Sigmoid colon (tissue), 7 donors: ENCODE measurements around the gene PTPRD. TPM values are rescaled to one million over a fixed set of nuclear protein-coding genes. Genes with fewer than 3 reads are reported as not detected.

Source experiments
- DNase-seq: peaks from one replicate; pipeline ENCODE4 v3.0.0-alpha.2; 2019
- H3K27ac ChIP-seq, 4 donors: fragments of 200-600 bp; sonication (generic); one replicate each; pipeline ENCODE4 v1.5.1; 2016 to 2019; ENCODE audit warnings: mild to moderate bottlenecking in 1 of 4
- H3K27me3 ChIP-seq, 3 donors: fragments of 200-600 bp; sonication (generic); one replicate each; pipeline ENCODE4 v1.5.1; 2019; ENCODE audit warnings: mild to moderate bottlenecking in 1 of 3
- H3K36me3 ChIP-seq, 4 donors: fragments of 200-600 bp; sonication (generic); one replicate each; pipeline ENCODE4 v1.5.1; 2016 to 2019
- H3K4me1 ChIP-seq, 4 donors: fragments of 200-600 bp; sonication (generic); one replicate each; pipeline ENCODE4 v1.5.1; 2017 to 2019
- H3K4me3 ChIP-seq, 4 donors: fragments of 200-600 bp; sonication (generic); one replicate each; pipeline ENCODE4 v1.5.1; 2017 to 2019; ENCODE audit warnings: mild to moderate bottlenecking in 2 of 4, moderate library complexity in 1 of 4
- H3K9me3 ChIP-seq, 4 donors: fragments of 200-600 bp in 3 of 4; sonication (generic) in 3 of 4; one replicate each; pipeline versions ENCODE4 v1.5.1 to v1.6.1; 2013 to 2019
- EP300 ChIP-seq, 4 donors: sonication (generic); formaldehyde crosslinking; IDR thresholded peaks; one replicate each; pipeline ENCODE4 v1.6.1; 2017; ENCODE audit warnings: antibody characterized with exemption in 4 of 4
- POLR2A ChIP-seq, 2 donors: fragments of 450-650 bp; IDR thresholded peaks; one replicate each; pipeline ENCODE4 v1.6.1; 2016; ENCODE audit warnings: antibody characterized with exemption in 2 of 2, mild to moderate bottlenecking in 2 of 2, moderate library complexity in 2 of 2
- POLR2AphosphoS5 ChIP-seq, 4 donors: sonication (generic); formaldehyde crosslinking; IDR thresholded peaks; one replicate each; pipeline ENCODE4 v1.6.1; 2017; ENCODE audit warnings: antibody characterized with exemption in 4 of 4
- WGBS, 2 donors: extraction: QIAGEN DNeasy Blood & Tissue Kit; methylation state at CpG; one replicate each; pipeline ENCODE4 v1.1.7; 2013; 5-methylcytosine and 5-hydroxymethylcytosine counted together
- intact Hi-C: fragments of 100-400 bp; cut with DNase I; formaldehyde crosslinking; loops from one replicate; pipeline ENCODE4 v1.15.1; 2023
- polyA plus RNA-seq, 3 donors: library from polyadenylated mRNA; stranded (reverse); fragments of 200-250 nt; gene quantifications; one replicate each; pipeline ENCODE4 v1.2.3, GENCODE V29; 2013
- total RNA-seq, 4 donors: library from RNA; depleted of rRNA; stranded (reverse); fragments of >200 nt; gene quantifications; one replicate each; pipeline ENCODE4 v1.1.0, GENCODE V29; 2016
- TF ChIP-seq, protein P1 (sequence below), 4 experiments: fragments of 450-650 bp in 3 of 4; fragments of 200-600 bp in 1 of 4; IDR thresholded peaks; one replicate each; pipeline ENCODE4 v1.5.1; 2016 to 2019; ENCODE audit warnings: antibody characterized with exemption in 4 of 4, mild to moderate bottlenecking in 3 of 4, moderate library complexity in 2 of 4
- donor health status: healthy with polysubstance abuse.
- donor health status: Bipolar disorder and iron deficiency.
- donor health status: healthy.

The PTPRD gene
- total and polyA plus RNA-seq, 7 donors: 1.2 to 18.3 (median 6.3) TPM

DNA sequence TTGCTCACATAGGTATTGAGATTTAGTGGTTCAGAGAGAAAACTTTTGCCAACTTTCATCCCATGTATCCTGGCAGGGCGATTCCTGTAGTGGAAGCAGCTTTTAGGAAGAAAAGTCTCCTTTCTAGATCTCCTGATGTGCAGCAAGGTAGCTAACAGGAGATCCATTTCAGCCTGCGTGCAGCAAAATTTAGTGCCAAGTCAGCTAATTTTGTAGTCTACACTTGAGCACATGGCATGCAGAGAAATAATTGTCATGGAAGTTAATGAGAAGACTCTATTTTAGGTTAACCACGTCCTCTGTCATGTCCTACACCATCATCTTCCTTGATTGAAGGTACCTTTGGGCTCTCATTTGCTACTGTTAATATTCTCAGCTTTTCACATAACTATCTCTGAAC, 165.8 kb downstream of the PTPRD start:
- intact Hi-C loops: no loop called here
- WGBS, 2 donors: 56 to 70% methylated on average over 3 of the region's 3 CpGs
- H3K27ac ChIP-seq: no peak overlapping the region
- H3K27me3 ChIP-seq: no peaks in the 10 kb centered on the region
- no peak for TF ChIP-seq POLR2AphosphoS5 (IDR thresholded peaks at IDR 0.05)
- TF ChIP-seq EP300 (IDR thresholded peaks at IDR 0.05): no peak
- TF ChIP-seq, protein P1, sequence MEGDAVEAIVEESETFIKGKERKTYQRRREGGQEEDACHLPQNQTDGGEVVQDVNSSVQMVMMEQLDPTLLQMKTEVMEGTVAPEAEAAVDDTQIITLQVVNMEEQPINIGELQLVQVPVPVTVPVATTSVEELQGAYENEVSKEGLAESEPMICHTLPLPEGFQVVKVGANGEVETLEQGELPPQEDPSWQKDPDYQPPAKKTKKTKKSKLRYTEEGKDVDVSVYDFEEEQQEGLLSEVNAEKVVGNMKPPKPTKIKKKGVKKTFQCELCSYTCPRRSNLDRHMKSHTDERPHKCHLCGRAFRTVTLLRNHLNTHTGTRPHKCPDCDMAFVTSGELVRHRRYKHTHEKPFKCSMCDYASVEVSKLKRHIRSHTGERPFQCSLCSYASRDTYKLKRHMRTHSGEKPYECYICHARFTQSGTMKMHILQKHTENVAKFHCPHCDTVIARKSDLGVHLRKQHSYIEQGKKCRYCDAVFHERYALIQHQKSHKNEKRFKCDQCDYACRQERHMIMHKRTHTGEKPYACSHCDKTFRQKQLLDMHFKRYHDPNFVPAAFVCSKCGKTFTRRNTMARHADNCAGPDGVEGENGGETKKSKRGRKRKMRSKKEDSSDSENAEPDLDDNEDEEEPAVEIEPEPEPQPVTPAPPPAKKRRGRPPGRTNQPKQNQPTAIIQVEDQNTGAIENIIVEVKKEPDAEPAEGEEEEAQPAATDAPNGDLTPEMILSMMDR (IDR thresholded peaks at IDR 0.05): no peak
- TF ChIP-seq POLR2A (IDR thresholded peaks at IDR 0.05): no peak
- DNase-seq: no peak
- no peaks in the 10 kb centered on the region for H3K9me3 ChIP-seq
- no peaks in the 10 kb centered on the region for H3K36me3 ChIP-seq
- H3K4me1 ChIP-seq: no peaks in the 10 kb centered on the region
- no peak overlapping the region for H3K4me3 ChIP-seq

DNA sequence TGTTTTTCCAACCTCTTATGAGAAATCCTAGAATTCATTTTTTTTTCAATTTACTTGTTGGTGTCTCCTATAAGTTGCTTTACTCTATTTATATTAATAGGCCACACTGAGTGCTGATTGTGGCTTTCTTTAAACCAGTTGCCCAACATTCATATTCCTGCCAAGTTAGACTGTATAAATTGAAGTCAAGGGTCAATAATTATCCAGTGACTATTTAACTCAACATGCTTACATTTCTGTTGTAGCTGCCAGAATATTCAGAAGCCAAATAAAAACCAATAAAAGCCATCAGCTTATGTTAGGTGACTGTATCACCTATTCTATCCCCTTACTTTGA, 169.0 kb downstream of the PTPRD start:
- no peaks in the 10 kb centered on the region for H3K36me3 ChIP-seq
- no peak overlapping the region for H3K27ac ChIP-seq
- intact Hi-C loops: no loop called here
- no peak for DNase-seq
- no peaks in the 10 kb centered on the region for H3K27me3 ChIP-seq
- H3K9me3 ChIP-seq: no peaks in the 10 kb centered on the region
- TF ChIP-seq, protein P1 (IDR thresholded peaks at IDR 0.05): no peak
- TF ChIP-seq POLR2AphosphoS5 (IDR thresholded peaks at IDR 0.05) (no peak), EP300 (IDR thresholded peaks at IDR 0.05) (no peak)
- H3K4me3 ChIP-seq: no peak overlapping the region
- no peaks in the 10 kb centered on the region for H3K4me1 ChIP-seq

DNA sequence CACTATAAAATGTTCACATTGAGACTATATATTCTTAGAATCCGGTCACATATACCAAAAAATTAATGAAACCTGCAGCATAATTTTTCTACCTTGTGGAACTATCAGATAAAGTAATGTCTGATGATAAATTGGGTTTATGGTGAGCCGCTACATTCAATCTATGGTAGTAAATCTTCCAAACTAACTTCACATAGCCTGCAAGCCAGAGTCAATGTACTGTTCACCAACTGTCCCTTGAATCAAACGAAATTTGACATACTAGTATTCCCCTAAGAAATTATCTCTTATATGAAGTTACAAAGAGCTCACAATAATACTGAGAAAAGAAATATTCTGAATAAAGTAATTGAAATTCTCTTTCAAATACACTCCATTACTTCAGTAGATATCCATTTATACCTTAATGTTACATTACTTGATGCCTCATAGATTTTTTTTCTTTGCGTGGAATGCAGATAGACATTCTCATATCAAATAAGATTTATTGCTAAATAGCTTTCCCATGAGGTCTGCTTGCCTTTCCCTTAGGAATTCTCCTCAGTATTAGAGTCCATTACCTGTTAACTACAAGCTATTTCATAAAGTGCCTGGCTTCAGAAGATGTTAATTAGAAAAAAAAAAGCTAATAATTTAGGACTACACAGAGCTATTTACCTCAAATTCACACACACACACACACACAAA, 169.5 kb downstream of the PTPRD start:
- Histone ChIP-seq H3K4me1 (no peaks in the 10 kb centered on the region), H3K27ac (no peak overlapping the region), H3K27me3 (no peaks in the 10 kb centered on the region), H3K36me3 (no peaks in the 10 kb centered on the region), H3K4me3 (no peak overlapping the region), H3K9me3 (no peaks in the 10 kb centered on the region)
- TF ChIP-seq, protein P1 (IDR thresholded peaks at IDR 0.05): no peak
- TF ChIP-seq POLR2A (IDR thresholded peaks at IDR 0.05): no peak
- no peak for TF ChIP-seq EP300 (IDR thresholded peaks at IDR 0.05)
- no peak for TF ChIP-seq POLR2AphosphoS5 (IDR thresholded peaks at IDR 0.05)
- no peak for DNase-seq
- intact Hi-C loops: no loop called here
- WGBS, 2 donors: 69 to 83% methylated on average over 4 of the region's 4 CpGs

DNA sequence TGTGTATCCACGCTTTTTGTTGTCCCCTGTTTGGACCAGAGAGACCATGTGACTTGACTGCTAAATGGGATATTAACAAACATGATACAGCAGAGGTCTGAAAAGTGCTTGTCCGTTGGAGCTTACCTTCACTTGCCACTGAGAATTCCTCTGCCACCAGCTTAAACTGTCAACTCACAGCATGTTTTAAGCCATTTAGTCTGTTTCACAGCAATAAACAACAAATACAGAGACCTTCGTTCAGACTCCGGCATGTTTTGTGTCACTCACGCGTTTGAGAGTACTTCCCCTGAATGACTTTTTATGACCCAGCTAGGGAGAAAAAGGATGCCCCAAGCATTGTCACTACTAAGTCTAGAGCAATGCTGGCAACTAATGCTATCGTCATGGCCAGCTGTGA, 173.8 kb downstream of the PTPRD start:
- no peak overlapping the region for H3K27ac ChIP-seq
- no peaks in the 10 kb centered on the region for H3K4me1 ChIP-seq
- H3K36me3 ChIP-seq: no peaks in the 10 kb centered on the region
- TF ChIP-seq, protein P1 (IDR thresholded peaks at IDR 0.05): no peak
- TF ChIP-seq EP300 (IDR thresholded peaks at IDR 0.05): no peak
- TF ChIP-seq POLR2A (IDR thresholded peaks at IDR 0.05): no peak
- TF ChIP-seq POLR2AphosphoS5 (IDR thresholded peaks at IDR 0.05): no peak
- no peaks in the 10 kb centered on the region for H3K27me3 ChIP-seq
- 37 to 38% methylated on average over 7 of the region's 7 CpGs for WGBS, 2 donors
- H3K9me3 ChIP-seq: peaks cover 0 to 2% (median 0%) of the 10 kb centered on the region in 4 donors
- no peak for DNase-seq
- intact Hi-C loops: no loop called here
- H3K4me3 ChIP-seq: no peak overlapping the region

DNA sequence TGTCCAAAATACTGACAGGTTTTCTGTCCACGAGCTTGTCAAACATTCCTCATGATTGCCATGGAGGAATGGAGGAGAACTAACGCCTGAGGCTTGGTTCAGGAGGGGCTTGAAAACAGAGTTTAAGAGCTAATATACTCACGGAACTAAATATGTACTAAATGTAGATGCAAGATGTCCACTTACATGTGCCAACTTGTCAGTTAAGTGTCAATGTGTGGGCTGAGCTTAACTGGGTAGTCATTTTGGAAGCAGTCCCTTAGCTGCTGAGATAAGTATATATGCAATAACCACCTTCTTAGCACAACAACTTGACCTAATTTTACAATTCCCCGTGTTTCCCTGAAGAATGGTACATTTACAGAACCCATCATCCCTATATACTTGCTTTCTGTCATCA, 176.0 kb downstream of the PTPRD start:
- DNase-seq: no peak
- Histone ChIP-seq H3K27ac (no peak overlapping the region), H3K4me3 (no peak overlapping the region), H3K36me3 (no peaks in the 10 kb centered on the region), H3K4me1 (no peaks in the 10 kb centered on the region), H3K9me3 (peaks cover 0 to 2% (median 0%) of the 10 kb centered on the region in 4 donors), H3K27me3 (no peaks in the 10 kb centered on the region)
- intact Hi-C loops: no loop called here
- WGBS, 2 donors: 49 to 65% methylated on average over 4 of the region's 4 CpGs
- TF ChIP-seq, protein P1 (IDR thresholded peaks at IDR 0.05): no peak
- no peak for TF ChIP-seq POLR2AphosphoS5 (IDR thresholded peaks at IDR 0.05)
- TF ChIP-seq POLR2A (IDR thresholded peaks at IDR 0.05): no peak
- TF ChIP-seq EP300 (IDR thresholded peaks at IDR 0.05): no peak
